CD14-positive monocyte (primary cell): ENCODE measurements around the gene IFRD1. TPM values are rescaled to one million over a fixed set of nuclear protein-coding genes. Genes with fewer than 3 reads are reported as not detected.

ENCODE experiments used
- DNase-seq, 3 donors: peaks; one replicate each; pipeline ENCODE4 v3.0.0-alpha.2; 2011 to 2022
- H2AFZ ChIP-seq: 2 replicates; pipeline ENCODE4 v1.6.0; 2012; ENCODE audit warnings: mild to moderate bottlenecking, low read depth, low read length, inconsistent platforms; ENCODE audit not compliant: insufficient read depth, poor library complexity, severe bottlenecking
- H3K27ac ChIP-seq, 2 donors: 1 replicate in 1 of 2; 2 replicates in 1 of 2; pipeline ENCODE4 v1.5.1; 2012 to 2013; ENCODE audit warnings: low read length in 2 of 2, control low read depth in 1 of 2, inconsistent platforms in 1 of 2, low read depth in 1 of 2, mild to moderate bottlenecking in 1 of 2
- H3K27me3 ChIP-seq, 2 donors: one replicate each; pipeline versions ENCODE4 v1.6.0 to v1.6.1; 2011 to 2013; ENCODE audit warnings: low read length in 2 of 2; ENCODE audit not compliant: control insufficient read depth in 2 of 2, insufficient read depth in 2 of 2
- H3K36me3 ChIP-seq, 2 donors: replicated peaks in 1 of 2; 1 replicate in 1 of 2; 2 replicates in 1 of 2; pipeline versions ENCODE4 v1.5.1 to v1.6.1; 2012 to 2013; ENCODE audit warnings: low read length in 2 of 2, control low read depth in 1 of 2, inconsistent platforms in 1 of 2, mild to moderate bottlenecking in 1 of 2; ENCODE audit not compliant: insufficient read depth in 2 of 2, control insufficient read depth in 1 of 2
- H3K4me1 ChIP-seq, 2 donors: 1 replicate in 1 of 2; 2 replicates in 1 of 2; pipeline versions ENCODE4 v1.5.1 to v1.6.1; 2012 to 2013; ENCODE audit warnings: low read length in 2 of 2, control low read depth in 1 of 2, inconsistent platforms in 1 of 2, mild to moderate bottlenecking in 1 of 2, moderate library complexity in 1 of 2; ENCODE audit not compliant: insufficient read depth in 2 of 2, control insufficient read depth in 1 of 2
- H3K4me2 ChIP-seq: replicated peaks from 2 replicates; pipeline ENCODE3; 2012; ENCODE audit warnings: low read length, moderate library complexity, mild to moderate bottlenecking; ENCODE audit not compliant: poor library complexity, severe bottlenecking; ENCODE audit errors: extremely low read depth
- H3K4me3 ChIP-seq, 3 experiments: fragments of 200-600 bp in 1 of 3; sonication (generic) in 1 of 3; replicated peaks in 1 of 3; 1 replicate in 2 of 3; 2 replicates in 1 of 3; pipeline ENCODE4 v1.5.1; 2011 to 2013; ENCODE audit warnings: low read length in 3 of 3, mild to moderate bottlenecking in 3 of 3, control low read depth in 2 of 3, low read depth in 2 of 3, inconsistent platforms in 1 of 3, moderate library complexity in 1 of 3
- H3K79me2 ChIP-seq: 2 replicates; pipeline ENCODE4 v1.6.0; 2012; ENCODE audit warnings: mild to moderate bottlenecking, control low read depth, inconsistent platforms, low read length, moderate library complexity; ENCODE audit not compliant: insufficient read depth
- H3K9ac ChIP-seq: 2 replicates; pipeline ENCODE4 v1.6.0; 2017; ENCODE audit warnings: low read length, mild to moderate bottlenecking; ENCODE audit not compliant: insufficient read depth, poor library complexity, severe bottlenecking
- H3K9me3 ChIP-seq, 2 donors: replicated peaks in 1 of 2; 1 replicate in 1 of 2; 2 replicates in 1 of 2; pipeline versions ENCODE4 v1.5.1 to v1.6.1; 2012 to 2013; ENCODE audit warnings: low read length in 2 of 2, control low read depth in 1 of 2; ENCODE audit not compliant: control insufficient read depth in 1 of 2, insufficient read depth in 1 of 2
- H4K20me1 ChIP-seq: 2 replicates; pipeline ENCODE4 v1.6.0; 2012; ENCODE audit warnings: mild to moderate bottlenecking, low read length, control low read depth, moderate library complexity; ENCODE audit not compliant: insufficient read depth
- H3K27ac Mint-ChIP-seq, 7 donors: one replicate each; pipeline ENCODE4 v1.8.0; 2020; ENCODE audit warnings: mild to moderate bottlenecking in 7 of 7, mixed read lengths in 7 of 7, moderate library complexity in 6 of 7, inconsistent platforms in 2 of 7
- H3K27me3 Mint-ChIP-seq, 3 donors: one replicate each; pipeline ENCODE4 v1.8.0; 2021 to 2022; ENCODE audit warnings: low read depth in 3 of 3, mild to moderate bottlenecking in 3 of 3, mixed read lengths in 3 of 3, moderate library complexity in 3 of 3, inconsistent platforms in 1 of 3
- H3K36me3 Mint-ChIP-seq, 2 donors: one replicate each; pipeline ENCODE4 v1.8.0; 2020; ENCODE audit warnings: mixed read lengths in 2 of 2, inconsistent platforms in 1 of 2, mild to moderate bottlenecking in 1 of 2
- H3K4me1 Mint-ChIP-seq: one replicate; pipeline ENCODE4 v1.8.0; 2020; ENCODE audit warnings: mild to moderate bottlenecking, mixed read lengths
- H3K4me3 Mint-ChIP-seq, 2 donors: one replicate each; pipeline ENCODE4 v1.8.0; 2020; ENCODE audit warnings: mild to moderate bottlenecking in 2 of 2, mixed read lengths in 2 of 2, moderate library complexity in 1 of 2
- H3K9me3 Mint-ChIP-seq, 7 donors: one replicate each; pipeline ENCODE4 v1.8.0; 2020 to 2022; ENCODE audit warnings: mixed read lengths in 7 of 7, mild to moderate bottlenecking in 6 of 7, moderate library complexity in 6 of 7, inconsistent platforms in 2 of 7
- WGBS: methylation state at CpG from one replicate; pipeline ENCODE4 v1.1.5; 2013; ENCODE audit warnings: missing lambda C conversion rate; ENCODE audit not compliant: insufficient coverage; 5-methylcytosine and 5-hydroxymethylcytosine counted together
- intact Hi-C, 2 donors: fragments of 100-400 bp; cut with micrococcal nuclease; formaldehyde crosslinking; loops; one replicate each; pipeline versions ENCODE4 v1.15.0 to v1.15.1; 2023
- polyA plus RNA-seq, 3 donors: library from polyadenylated mRNA; depleted of rRNA in 1 of 3; unstranded in 2 of 3; stranded (reverse) in 1 of 3; fragments of 300-500 nt in 2 of 3; fragments of >200 nt in 1 of 3; fragmentation: Illumina TruSeq in 2 of 3; gene quantifications; 1 replicate in 2 of 3; 2 replicates in 1 of 3; pipeline ENCODE4 v1.2.3, GENCODE V29; 2012 to 2021
- small RNA-seq: library from RNA; depleted of rRNA; stranded (forward); fragments of <200 nt; gene quantifications from one replicate; pipeline ENCODE3, GENCODE V24; 2012; ENCODE audit warnings: low read depth; ENCODE audit not compliant: insufficient read length
- TF ChIP-seq, protein P1 (sequence below): fragments of 200-600 bp; IDR thresholded peaks from one replicate; pipeline ENCODE4 v1.8.0; 2022; ENCODE audit warnings: antibody characterized with exemption, mild to moderate bottlenecking

Gene IFRD1
- polyA plus RNA-seq, 3 donors, result 13.6 to 81.6 (median 18.7) TPM

DNA sequence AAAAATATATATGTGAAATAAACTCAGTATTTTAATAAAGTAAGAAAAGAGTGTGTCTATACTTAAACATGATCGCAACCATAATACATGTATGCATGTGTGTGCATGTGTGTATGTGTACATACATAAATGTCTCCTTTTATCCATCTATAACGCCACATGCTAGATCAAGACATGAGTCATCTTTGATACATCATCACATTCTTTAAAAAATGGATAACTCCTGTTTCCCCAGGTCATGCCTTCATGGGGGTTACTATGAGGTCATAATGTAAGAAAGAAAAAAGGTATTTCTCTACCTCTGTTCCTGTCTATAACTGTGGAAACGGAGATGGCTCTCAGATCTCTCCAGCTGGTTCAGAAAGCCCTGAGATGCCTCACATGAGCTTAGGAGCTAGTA, 71.7 kb downstream of the IFRD1 start:
- Mint-ChIP-seq H3K27me3 (peaks cover 2 to 9% (median 3%) of the 10 kb centered on the region in 3 donors), H3K4me3 (no peak overlapping the region), H3K36me3 (no peaks in the 10 kb centered on the region), H3K27ac (no peak overlapping the region), H3K4me1 (no peaks in the 10 kb centered on the region), H3K9me3 (peaks cover 0 to 3% (median 0%) of the 10 kb centered on the region in 7 donors)
- no peaks in the 10 kb centered on the region for H3K4me1 ChIP-seq
- intact Hi-C loops, result no loop called here
- TF ChIP-seq, protein P1, sequence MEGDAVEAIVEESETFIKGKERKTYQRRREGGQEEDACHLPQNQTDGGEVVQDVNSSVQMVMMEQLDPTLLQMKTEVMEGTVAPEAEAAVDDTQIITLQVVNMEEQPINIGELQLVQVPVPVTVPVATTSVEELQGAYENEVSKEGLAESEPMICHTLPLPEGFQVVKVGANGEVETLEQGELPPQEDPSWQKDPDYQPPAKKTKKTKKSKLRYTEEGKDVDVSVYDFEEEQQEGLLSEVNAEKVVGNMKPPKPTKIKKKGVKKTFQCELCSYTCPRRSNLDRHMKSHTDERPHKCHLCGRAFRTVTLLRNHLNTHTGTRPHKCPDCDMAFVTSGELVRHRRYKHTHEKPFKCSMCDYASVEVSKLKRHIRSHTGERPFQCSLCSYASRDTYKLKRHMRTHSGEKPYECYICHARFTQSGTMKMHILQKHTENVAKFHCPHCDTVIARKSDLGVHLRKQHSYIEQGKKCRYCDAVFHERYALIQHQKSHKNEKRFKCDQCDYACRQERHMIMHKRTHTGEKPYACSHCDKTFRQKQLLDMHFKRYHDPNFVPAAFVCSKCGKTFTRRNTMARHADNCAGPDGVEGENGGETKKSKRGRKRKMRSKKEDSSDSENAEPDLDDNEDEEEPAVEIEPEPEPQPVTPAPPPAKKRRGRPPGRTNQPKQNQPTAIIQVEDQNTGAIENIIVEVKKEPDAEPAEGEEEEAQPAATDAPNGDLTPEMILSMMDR, result no peak
- no peaks in the 10 kb centered on the region for H3K79me2 ChIP-seq
- no peaks in the 10 kb centered on the region for H3K9me3 ChIP-seq
- H4K20me1 ChIP-seq, result no peaks in the 10 kb centered on the region
- no peaks in the 10 kb centered on the region for H3K36me3 ChIP-seq
- H3K4me2 ChIP-seq, result no peak overlapping the region
- no peak overlapping the region for H3K4me3 ChIP-seq
- no peak overlapping the region for H3K27ac ChIP-seq
- WGBS, result 83% methylated on average over 1 of the region's 3 CpGs
- no peak for DNase-seq
- H3K9ac ChIP-seq, result no peak overlapping the region
- no peaks in the 10 kb centered on the region for H3K27me3 ChIP-seq
- no peak overlapping the region for H2AFZ ChIP-seq

DNA sequence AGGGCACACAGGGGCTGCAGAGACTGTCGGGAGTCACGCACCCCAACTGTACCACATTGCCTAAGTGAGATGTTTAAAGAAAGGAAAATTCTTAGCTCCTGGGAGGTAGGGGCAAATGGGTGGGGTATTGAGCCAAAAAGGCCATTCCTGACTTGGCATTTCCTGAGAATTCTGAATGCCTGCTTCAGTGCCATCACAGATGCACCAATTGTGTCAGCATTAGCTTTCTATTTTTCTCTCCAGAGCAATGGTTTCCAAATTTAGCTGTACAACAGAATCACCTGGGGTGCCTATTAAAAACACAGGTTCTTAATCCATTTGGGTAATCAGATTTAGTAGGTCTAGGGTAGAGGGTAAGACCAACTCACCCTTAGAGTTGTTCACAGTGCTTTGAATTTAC, 73.6 kb downstream of the IFRD1 start:
- Histone ChIP-seq H3K9ac (no peak overlapping the region), H3K4me1 (no peaks in the 10 kb centered on the region), H4K20me1 (no peaks in the 10 kb centered on the region), H3K9me3 (no peaks in the 10 kb centered on the region), H3K79me2 (no peaks in the 10 kb centered on the region), H3K4me2 (no peak overlapping the region), H2AFZ (no peak overlapping the region), H3K27me3 (no peaks in the 10 kb centered on the region), H3K36me3 (no peaks in the 10 kb centered on the region), H3K27ac (no peak overlapping the region), H3K4me3 (no peak overlapping the region)
- Mint-ChIP-seq H3K4me1 (no peaks in the 10 kb centered on the region), H3K36me3 (no peaks in the 10 kb centered on the region), H3K4me3 (no peak overlapping the region), H3K9me3 (peaks cover 0 to 3% (median 0%) of the 10 kb centered on the region in 7 donors), H3K27me3 (peaks cover 4 to 7% (median 5%) of the 10 kb centered on the region in 3 donors), H3K27ac (no peak overlapping the region)
- intact Hi-C loops, result no loop called here
- WGBS, result no CpG with 5 or more reads among the region's 2 CpGs
- no peak for DNase-seq
- TF ChIP-seq, protein P1, result no peak

Small RNA genes lying within 50 kb of the gene (small RNA-seq; reads per million reads assigned to genes)
- not detected for gene AC079741.1

Other genes with a start within 250 kb of the IFRD1 start
- 1 to 10 TPM; 1.3 to 5.0 (median 2.7) TPM for gene DOCK4, start 244.1 kb upstream of the IFRD1 start, polyA plus RNA-seq
- gene ZNF277, start 243.8 kb upstream of the IFRD1 start, polyA plus RNA-seq, result 10 to 100 TPM; 17.5 to 20.7 (median 20.0) TPM
- gene LSMEM1, start 30.5 kb downstream of the IFRD1 start, polyA plus RNA-seq, result under 1 TPM in 2 of 3 donors, not detected in 1; 0.09 to 0.64 TPM